Measurements from ENCODE around the gene WFDC1. TPM values are rescaled to one million over a fixed set of nuclear protein-coding genes. Genes with fewer than 3 reads are reported as not detected.
"Not testable (repeated sequence)": the region's sequence is repeated elsewhere in the genome, so short reads cannot be mapped to it uniquely, and the experiment has no call there.

Gene WFDC1
- total RNA-seq, 2 experiments from 2014 or later, result not detected

DNA sequence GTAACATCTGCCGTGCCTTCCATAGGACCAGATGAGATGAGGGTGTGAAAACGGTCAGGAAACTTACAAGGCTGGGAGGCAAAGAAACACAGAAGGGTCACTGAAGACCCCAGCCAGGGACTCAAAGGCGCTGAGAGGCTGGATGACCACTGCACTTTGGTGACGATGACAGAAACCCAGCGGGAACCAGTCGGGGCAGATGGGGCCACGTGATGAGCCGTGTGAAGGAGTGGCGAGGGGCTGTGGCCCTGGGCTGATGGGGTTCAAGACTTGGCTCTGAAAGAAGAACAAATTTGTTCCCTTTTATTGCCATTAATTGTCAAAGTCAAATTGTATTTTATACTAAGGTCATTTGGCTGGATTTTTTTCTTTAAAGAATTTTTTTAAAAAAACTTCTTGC, 45.1 kb downstream of the WFDC1 start:
- no peak for DNase-seq
- no peak overlapping the region for H3K4me3 Mint-ChIP-seq
- no peak overlapping the region for H3K27ac Mint-ChIP-seq
- H3K9me3 Mint-ChIP-seq, result peaks cover 12% of the 10 kb centered on the region
- ChIA-PET CTCF (no interaction called here), POLR2A (no interaction called here)
- H3K4me1 Mint-ChIP-seq (ENCODE audit: low read depth), result no peaks in the 10 kb centered on the region
- H3K27me3 Mint-ChIP-seq, result peaks cover 1% of the 10 kb centered on the region
- peaks cover 4% of the 10 kb centered on the region for H3K36me3 Mint-ChIP-seq
- intact Hi-C loops (cut with micrococcal nuclease), result no loop called here

DNA sequence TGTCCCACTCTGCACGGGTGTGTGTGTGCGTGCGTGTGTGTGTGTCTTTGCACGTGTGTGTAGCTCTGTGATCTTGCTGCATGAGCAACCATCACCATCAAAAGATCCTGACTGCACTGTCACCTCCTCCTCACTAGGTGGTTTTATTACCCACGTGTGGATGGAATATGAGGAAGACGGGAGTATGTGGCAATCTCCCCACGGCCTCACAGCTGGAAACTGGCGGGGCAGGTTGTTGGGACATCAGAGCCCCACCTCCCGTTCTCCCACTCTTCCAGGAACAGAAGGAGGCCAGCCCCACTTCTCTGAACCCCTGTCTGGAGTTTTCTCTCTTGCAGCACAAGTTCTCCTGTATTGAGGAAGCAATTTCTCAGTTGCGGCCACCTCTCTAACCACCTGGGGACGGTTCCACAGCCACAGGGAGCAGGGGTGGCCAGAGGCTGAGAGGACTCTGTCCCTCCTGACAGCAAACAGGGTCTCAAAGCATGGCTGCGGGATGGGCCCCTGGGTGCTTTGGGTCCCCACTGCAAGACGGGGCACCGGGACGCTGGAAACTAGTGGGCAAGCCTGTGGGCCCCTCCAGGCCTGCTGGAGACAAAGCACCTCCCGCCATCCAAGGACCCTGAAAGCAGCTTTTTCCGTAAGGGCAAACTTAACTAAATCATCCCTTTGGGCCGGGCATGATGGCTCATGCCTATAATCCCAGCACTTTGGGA, 45.8 kb downstream of the WFDC1 start:
- Mint-ChIP-seq H3K4me1 (ENCODE audit: low read depth) (no peaks in the 10 kb centered on the region), H3K4me3 (no peak overlapping the region), H3K27ac (no peak overlapping the region), H3K36me3 (peaks cover 4% of the 10 kb centered on the region), H3K27me3 (peaks cover 1% of the 10 kb centered on the region), H3K9me3 (peaks cover 10% of the 10 kb centered on the region)
- no peak for DNase-seq
- ChIA-PET CTCF (no interaction called here), POLR2A (no interaction called here)
- intact Hi-C loops (cut with micrococcal nuclease), result no loop called here

DNA sequence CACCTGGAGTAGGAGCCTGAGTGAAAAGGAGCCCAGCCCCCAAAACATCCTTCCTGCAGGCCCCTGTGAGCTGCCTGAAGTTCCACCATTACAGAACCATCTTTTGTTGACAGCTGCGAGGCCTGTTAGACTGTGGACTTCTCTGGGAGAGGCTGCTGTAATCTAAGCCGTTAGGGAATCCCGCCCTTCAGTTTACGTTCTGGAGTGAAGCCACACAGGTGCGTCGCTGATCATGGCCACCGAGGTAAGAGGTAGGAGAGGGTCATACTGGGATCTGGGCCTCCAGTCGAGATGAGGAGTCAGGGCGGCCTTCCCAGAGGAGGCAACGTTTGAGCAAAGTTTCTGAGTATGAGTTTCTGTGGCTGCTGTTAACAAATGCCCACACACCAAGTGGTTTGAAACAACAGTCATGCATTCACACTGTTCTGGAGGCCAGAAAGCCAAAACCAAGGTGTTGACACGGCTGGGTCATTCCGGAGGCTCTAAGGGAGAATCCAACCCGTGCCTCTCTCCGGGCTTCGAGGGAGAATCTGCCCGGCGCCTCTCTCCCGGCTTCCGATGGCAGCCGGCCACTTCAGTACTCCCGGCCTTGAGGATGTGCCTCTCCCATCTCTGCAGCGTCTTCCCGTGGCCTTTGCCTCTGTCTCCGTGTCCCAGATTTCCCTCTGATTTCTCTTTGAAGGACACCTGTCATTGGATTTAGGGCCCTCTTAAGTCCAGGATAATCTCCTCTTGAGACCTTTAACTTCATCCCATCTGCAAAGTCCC, 47.0 kb downstream of the WFDC1 start:
- H3K9me3 Mint-ChIP-seq, result peaks cover 8% of the 10 kb centered on the region
- ChIA-PET POLR2A (no interaction called here), CTCF (no interaction called here)
- no peak overlapping the region for H3K4me3 Mint-ChIP-seq
- H3K27ac Mint-ChIP-seq, result no peak overlapping the region
- DNase-seq, result no peak
- H3K27me3 Mint-ChIP-seq, result peaks cover 4% of the 10 kb centered on the region
- H3K4me1 Mint-ChIP-seq (ENCODE audit: low read depth), result no peaks in the 10 kb centered on the region
- no peaks in the 10 kb centered on the region for H3K36me3 Mint-ChIP-seq
- intact Hi-C loops (cut with micrococcal nuclease), result no loop called here

DNA sequence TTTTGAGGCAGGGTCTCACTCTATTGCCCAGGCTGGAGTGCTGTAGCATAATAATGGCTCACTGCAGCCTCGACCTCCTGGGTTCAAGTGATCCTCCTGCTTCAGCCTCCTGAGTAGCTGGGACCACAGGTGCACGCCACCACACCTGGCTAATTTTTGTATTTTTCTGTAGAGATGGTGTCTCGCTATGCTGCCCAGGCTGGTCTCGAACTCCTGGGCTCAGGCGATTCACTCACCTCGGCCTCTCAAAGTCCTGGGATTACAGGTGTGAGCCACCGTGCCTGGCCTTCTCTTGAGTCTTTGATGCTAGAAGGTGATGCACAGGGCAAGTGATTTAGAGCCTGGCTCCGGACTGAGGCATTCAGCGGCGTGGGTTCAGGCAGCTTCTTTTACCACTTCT, 49.1 kb downstream of the WFDC1 start:
- DNase-seq; H3K27me3 Mint-ChIP-seq; H3K9me3 Mint-ChIP-seq; H3K27ac Mint-ChIP-seq; H3K36me3 Mint-ChIP-seq; POLR2A ChIA-PET; H3K4me1 Mint-ChIP-seq (ENCODE audit: low read depth); H3K4me3 Mint-ChIP-seq; intact Hi-C loops (cut with micrococcal nuclease): not testable (repeated sequence)
- CTCF ChIA-PET, result interaction anchor here (1.5 kb wide), 1 partner anchor 67 kb away, joined by 3 read pairs; no protein-coding TSS in a partner anchor

DNA sequence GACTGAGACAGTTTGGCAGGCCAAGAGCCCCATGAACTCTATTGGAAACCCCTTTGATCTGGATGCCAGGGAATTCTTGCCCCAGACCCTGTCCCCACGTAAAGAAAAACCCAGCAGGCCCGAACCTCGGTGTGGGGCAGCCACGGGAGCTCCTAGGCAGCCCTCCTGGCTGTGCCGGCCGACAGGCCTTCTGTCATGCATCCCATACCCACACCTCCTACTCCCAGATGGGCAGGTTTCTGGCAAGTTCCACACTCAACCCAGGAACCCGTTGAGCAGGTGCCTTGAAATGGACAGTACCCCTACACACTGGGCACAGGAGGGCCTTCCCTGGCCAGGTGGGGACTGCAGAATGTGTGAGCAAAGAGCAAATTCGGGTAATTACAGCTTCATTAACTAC, 50.1 kb downstream of the WFDC1 start:
- intact Hi-C loops (cut with micrococcal nuclease), result no loop called here
- Mint-ChIP-seq H3K36me3 (no peaks in the 10 kb centered on the region), H3K27me3 (peaks cover 6% of the 10 kb centered on the region), H3K27ac (no peak overlapping the region), H3K4me1 (ENCODE audit: low read depth) (no peaks in the 10 kb centered on the region), H3K9me3 (no peaks in the 10 kb centered on the region), H3K4me3 (no peak overlapping the region)
- CTCF ChIA-PET, result no interaction called here
- POLR2A ChIA-PET, result no interaction called here
- DNase-seq, result no peak

DNA sequence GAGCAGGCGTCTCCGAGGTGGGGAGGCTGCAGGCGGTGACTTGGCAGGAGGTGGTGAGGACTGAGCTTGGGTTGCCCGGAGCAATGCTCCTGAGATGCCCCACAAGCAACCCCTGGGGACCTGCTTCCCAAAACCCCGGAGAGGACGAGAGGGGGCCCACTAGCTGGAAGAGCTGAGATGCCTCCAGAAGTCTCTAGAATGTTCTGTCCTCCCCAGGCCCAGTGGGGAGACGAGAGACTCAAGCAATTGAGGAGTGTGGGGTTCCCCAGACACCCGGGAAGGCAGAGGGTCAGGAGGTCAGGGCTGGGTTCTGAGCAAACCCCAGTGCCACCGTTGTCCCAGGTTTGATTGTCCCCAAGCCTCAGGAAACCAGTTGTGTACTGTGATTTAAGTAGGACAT, 52.5 kb downstream of the WFDC1 start:
- CTCF ChIA-PET, result no interaction called here
- H3K27ac Mint-ChIP-seq, result no peak overlapping the region
- POLR2A ChIA-PET, result no interaction called here

DNA sequence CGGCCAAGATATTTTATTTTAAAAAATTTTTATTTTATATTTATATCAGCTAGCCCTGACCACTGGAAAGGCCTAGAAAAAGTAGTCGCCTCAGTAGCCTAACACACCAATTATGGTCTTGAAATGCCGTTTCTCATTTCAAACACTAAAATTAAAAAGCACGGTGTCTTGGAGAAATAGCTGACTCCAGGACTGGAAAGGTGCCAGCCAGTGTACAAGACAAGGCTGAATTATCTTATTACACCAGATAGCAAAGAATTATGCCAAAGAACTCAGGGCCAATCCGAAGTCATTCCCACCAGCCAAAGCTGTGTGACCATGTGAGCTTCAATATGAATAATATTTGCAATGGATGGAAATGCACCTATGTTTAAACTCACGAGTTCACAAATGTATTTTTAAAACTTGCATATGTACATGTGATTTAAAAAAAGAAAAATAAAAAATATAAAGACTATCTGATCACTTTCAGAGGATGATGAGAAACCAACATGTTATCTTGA, 53.8 kb downstream of the WFDC1 start:
- H3K27me3 Mint-ChIP-seq, result peaks cover 6% of the 10 kb centered on the region
- H3K4me3 Mint-ChIP-seq, result no peak overlapping the region
- no peaks in the 10 kb centered on the region for H3K4me1 Mint-ChIP-seq (ENCODE audit: low read depth)
- CTCF ChIA-PET, result no interaction called here
- H3K27ac Mint-ChIP-seq, result no peak overlapping the region
- intact Hi-C loops (cut with micrococcal nuclease), result no loop called here
- no peak for DNase-seq
- no peaks in the 10 kb centered on the region for H3K36me3 Mint-ChIP-seq
- POLR2A ChIA-PET, result no interaction called here
- H3K9me3 Mint-ChIP-seq, result no peaks in the 10 kb centered on the region

More for the DNA sequence above, 52.5 kb downstream of the WFDC1 start:
- no peaks in the 10 kb centered on the region for H3K36me3 Mint-ChIP-seq
- no peak overlapping the region for H3K4me3 Mint-ChIP-seq
- H3K9me3 Mint-ChIP-seq, result no peaks in the 10 kb centered on the region
- DNase-seq, result no peak
- peaks cover 6% of the 10 kb centered on the region for H3K27me3 Mint-ChIP-seq
- intact Hi-C loops (cut with micrococcal nuclease), result no loop called here
- no peaks in the 10 kb centered on the region for H3K4me1 Mint-ChIP-seq (ENCODE audit: low read depth)

DNA sequence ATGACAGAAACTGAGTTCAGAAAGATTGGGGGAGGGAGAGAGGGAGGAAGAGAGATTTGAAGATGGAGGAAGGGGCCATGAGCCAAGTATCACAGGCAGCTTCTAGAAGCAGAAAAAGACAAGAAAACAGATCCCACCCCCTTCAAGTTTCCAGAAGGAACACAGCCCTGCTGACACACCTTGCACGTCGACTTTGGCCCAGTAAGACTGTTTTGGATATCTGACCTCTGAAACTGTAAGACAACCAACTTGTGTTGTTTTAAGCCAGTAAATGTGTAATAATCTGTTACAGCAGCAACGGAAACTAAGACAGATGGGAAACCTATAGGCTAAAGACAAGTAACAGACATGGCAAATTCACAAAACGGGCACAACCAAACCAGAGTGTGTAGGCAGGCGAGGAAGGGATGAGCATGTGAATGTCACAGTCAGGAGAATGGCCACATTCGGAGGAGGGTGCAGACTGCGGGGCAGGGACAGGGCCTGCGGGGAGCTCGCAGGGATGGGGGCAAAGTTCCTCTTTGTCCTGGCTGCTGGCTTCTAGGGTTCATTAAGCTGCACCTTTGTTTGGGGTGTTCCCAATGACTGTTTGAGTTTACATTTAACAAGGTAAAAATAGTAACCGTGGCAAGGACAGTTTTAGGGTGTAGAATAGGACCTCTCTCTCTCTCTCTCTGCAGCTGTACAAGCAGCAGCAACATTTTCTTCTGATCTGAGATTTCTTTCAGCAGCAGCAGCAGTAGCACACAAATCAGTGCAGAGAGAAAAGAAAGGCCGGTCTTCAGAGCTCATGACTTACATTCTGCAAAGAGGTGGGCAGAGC, 55.4 kb downstream of the WFDC1 start:
- DNase-seq, result no peak
- intact Hi-C loops (cut with micrococcal nuclease), result no loop called here
- POLR2A ChIA-PET, result no interaction called here
- H3K4me1 Mint-ChIP-seq (ENCODE audit: low read depth), result no peaks in the 10 kb centered on the region
- H3K27me3 Mint-ChIP-seq, result peaks cover 6% of the 10 kb centered on the region
- no peak overlapping the region for H3K4me3 Mint-ChIP-seq
- CTCF ChIA-PET, result no interaction called here
- no peak overlapping the region for H3K27ac Mint-ChIP-seq
- no peaks in the 10 kb centered on the region for H3K9me3 Mint-ChIP-seq
- H3K36me3 Mint-ChIP-seq, result no peaks in the 10 kb centered on the region

DNA sequence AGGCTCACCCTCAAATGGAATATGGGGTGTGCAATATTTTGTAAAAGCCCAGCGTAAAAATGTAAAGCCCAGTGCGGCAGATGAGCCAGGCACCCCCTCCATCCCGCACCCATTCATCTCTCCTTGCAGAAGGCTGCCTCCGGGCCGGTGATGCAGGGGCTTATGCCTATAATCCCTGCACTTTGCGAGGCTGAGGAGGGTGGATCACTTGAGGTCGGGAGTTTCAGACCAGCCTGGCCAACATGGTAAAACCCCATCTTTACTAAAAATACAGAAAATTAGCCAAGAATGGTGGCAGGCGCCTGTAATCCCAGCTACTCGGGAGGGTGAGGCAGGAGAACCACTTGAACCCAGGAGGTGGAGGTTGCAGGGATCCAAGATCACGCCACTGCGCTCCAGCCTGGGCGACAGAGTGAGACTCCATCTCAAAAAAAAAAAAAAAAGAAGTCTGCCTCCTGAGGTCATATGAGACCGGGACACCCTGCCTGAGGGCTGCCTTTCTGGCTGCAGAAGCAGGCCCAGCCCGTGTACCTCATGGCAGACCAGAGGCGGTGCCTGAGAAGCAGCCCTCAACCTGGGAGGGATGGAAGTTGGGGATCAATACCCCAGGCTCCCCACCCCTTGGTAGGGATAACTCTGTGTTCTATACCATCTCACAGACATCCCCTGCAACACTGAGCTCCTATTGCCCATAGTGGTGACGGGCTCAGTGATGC, 56.2 kb downstream of the WFDC1 start:
- peaks cover 6% of the 10 kb centered on the region for H3K27me3 Mint-ChIP-seq
- H3K36me3 Mint-ChIP-seq, result no peaks in the 10 kb centered on the region
- ChIA-PET POLR2A (no interaction called here), CTCF (no interaction called here)
- no peaks in the 10 kb centered on the region for H3K4me1 Mint-ChIP-seq (ENCODE audit: low read depth)
- intact Hi-C loops (cut with micrococcal nuclease), result no loop called here
- DNase-seq, result no peak
- H3K27ac Mint-ChIP-seq, result no peak overlapping the region
- H3K4me3 Mint-ChIP-seq, result no peak overlapping the region
- no peaks in the 10 kb centered on the region for H3K9me3 Mint-ChIP-seq

DNA sequence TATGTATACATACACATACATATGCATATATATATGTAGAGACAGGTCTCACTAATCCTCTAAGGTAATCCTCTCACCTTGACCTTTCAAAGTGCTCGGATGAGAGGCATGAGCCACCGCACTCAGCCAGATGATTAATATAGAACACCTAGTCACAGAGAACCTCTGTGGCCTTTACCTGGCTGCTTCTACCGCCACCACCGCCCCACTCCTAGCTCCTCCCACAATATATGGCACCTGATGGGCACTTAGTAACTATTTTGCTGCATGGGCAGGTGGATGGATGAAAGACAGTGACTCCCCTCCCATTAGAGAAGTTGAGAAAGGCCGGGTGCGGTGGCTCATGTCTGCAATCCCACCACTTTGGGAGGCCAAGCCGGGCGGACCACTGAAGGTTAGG, 57.0 kb downstream of the WFDC1 start:
- Mint-ChIP-seq H3K27me3 (peaks cover 4% of the 10 kb centered on the region), H3K4me3 (no peak overlapping the region), H3K4me1 (ENCODE audit: low read depth) (no peaks in the 10 kb centered on the region), H3K36me3 (no peaks in the 10 kb centered on the region), H3K9me3 (no peaks in the 10 kb centered on the region), H3K27ac (no peak overlapping the region)
- ChIA-PET CTCF (no interaction called here), POLR2A (no interaction called here)
- intact Hi-C loops (cut with micrococcal nuclease), result no loop called here
- no peak for DNase-seq

DNA sequence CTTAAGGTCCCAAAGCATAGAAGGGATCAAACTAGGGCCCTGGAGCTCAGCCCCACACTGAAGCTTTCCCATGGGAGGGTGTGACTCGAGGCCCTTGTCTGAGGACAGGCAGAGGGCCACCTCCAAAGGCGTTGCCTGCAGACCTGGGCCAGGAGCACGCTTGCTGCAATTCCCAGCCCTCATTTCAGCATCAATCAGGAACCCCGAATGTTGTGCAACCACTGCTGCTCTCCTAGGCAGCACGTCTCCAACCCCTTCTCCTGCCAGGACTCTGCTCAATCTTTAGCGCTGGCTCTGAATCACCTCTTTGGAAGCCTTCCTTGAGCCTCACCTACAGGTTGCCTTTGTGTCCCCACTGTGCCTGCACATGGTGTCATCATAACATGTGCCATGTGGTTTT, 59.6 kb downstream of the WFDC1 start:
- Mint-ChIP-seq H3K4me1 (ENCODE audit: low read depth) (peaks cover 5% of the 10 kb centered on the region), H3K27me3 (no peaks in the 10 kb centered on the region), H3K9me3 (no peaks in the 10 kb centered on the region), H3K36me3 (no peaks in the 10 kb centered on the region), H3K27ac (no peak overlapping the region), H3K4me3 (no peak overlapping the region)
- POLR2A ChIA-PET, result no interaction called here
- CTCF ChIA-PET, result no interaction called here
- DNase-seq, result no peak
- intact Hi-C loops (cut with micrococcal nuclease), result no loop called here

DNA sequence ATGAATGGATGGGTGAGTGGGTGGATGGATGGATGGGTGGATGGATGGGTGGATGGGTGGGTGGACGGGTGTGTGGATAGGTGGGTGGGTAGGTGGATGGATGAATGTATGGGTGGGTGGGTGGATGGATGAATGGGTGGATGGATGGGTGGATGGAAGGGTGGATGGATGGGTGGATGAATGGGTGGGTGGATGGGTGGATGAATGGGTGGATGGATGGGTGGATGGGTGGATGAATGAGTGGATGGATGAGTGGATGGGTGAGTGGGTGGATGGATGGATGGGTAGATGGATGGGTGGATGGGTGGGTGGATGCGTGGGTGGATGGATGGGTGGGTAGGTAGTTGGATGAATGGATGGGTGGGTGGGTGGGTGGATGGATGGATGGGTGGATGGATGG, 60.5 kb downstream of the WFDC1 start:
- no peak overlapping the region for H3K27ac Mint-ChIP-seq
- H3K4me1 Mint-ChIP-seq (ENCODE audit: low read depth), result peaks cover 13% of the 10 kb centered on the region
- H3K4me3 Mint-ChIP-seq, result no peak overlapping the region
- H3K36me3 Mint-ChIP-seq, result no peaks in the 10 kb centered on the region
- ChIA-PET POLR2A (no interaction called here), CTCF (no interaction called here)
- no peak for DNase-seq
- peaks cover under 1% of the 10 kb centered on the region for H3K27me3 Mint-ChIP-seq
- H3K9me3 Mint-ChIP-seq, result no peaks in the 10 kb centered on the region
- intact Hi-C loops (cut with micrococcal nuclease), result no loop called here
